ENCODE results near the gene C18orf54.

- TF ChIP-seq EP300 (IDR thresholded peaks at IDR 0.05): no peak
- no peak for TF ChIP-seq CTCF (IDR thresholded peaks at IDR 0.05)
- TF ChIP-seq POLR2A (IDR thresholded peaks at IDR 0.05; ENCODE audit: low read depth): no peak
- no peak for TF ChIP-seq POLR2AphosphoS5 (IDR thresholded peaks at IDR 0.05)
These were observed 862 bp downstream of the C18orf54 start for GRCh38 chr18:54358495-54359040.

Measured in esophagus muscularis mucosa (tissue), 4 donors.